Endothelial cell of umbilical vein (primary cell): ENCODE results near the gene DRC7.

Experiments
- CTCF ChIP-seq, 2 donors: IDR thresholded peaks; 1 replicate in 1 of 2; 2 replicates in 1 of 2; pipeline ENCODE4 v1.5.1; 2011; ENCODE audit warnings: low read length in 2 of 2, mild to moderate bottlenecking in 2 of 2, moderate library complexity in 2 of 2, control low read depth in 1 of 2, inconsistent platforms in 1 of 2, low read depth in 1 of 2; ENCODE audit not compliant: insufficient read depth in 1 of 2; ENCODE audit errors: extremely low read depth in 1 of 2
- EZH2 ChIP-seq: IDR thresholded peaks from 2 replicates; pipeline ENCODE4 v1.6.1; 2012; ENCODE audit warnings: borderline replicate concordance, low read depth, mild to moderate bottlenecking, moderate library complexity, low read length, inconsistent platforms; ENCODE audit not compliant: severe bottlenecking
- POLR2AphosphoS5 ChIP-seq: IDR thresholded peaks from 2 replicates; pipeline ENCODE4 v1.6.1; 2012; ENCODE audit warnings: low read depth, mild to moderate bottlenecking, control low read depth, low read length, moderate library complexity; ENCODE audit not compliant: insufficient read depth

- TF ChIP-seq CTCF (IDR thresholded peaks at IDR 0.05; ENCODE audit: extremely low read depth in 1 of 2, insufficient read depth in 1 of 2, low read depth in 1 of 2, low read length in 2 of 2) = no peak
- no peak for TF ChIP-seq EZH2
- no peak for TF ChIP-seq POLR2AphosphoS5
These were observed 38.2 kb upstream of the DRC7 start for GRCh38 chr16:57656342-57656955.
